HL-60 (cell line): ENCODE measurements around the gene IRF7.

Source experiments
- DNase-seq, 2 experiments: peaks; one replicate each; pipeline ENCODE4 v3.0.0-alpha.2; 2010 to 2020; ENCODE audit warnings: low read depth in 1 of 2, low spot score in 1 of 2
- H3K27ac ChIP-seq: fragments of 250-450 bp; sonication (Bioruptor Pico); replicated peaks from 2 replicates; pipeline ENCODE4 v1.5.1; 2020; ENCODE audit warnings: mild to moderate bottlenecking, moderate library complexity
- H3K27me3 ChIP-seq: fragments of 250-450 bp; sonication (Bioruptor Pico); 2 replicates; pipeline ENCODE4 v1.5.1; 2021; ENCODE audit warnings: mild to moderate bottlenecking, moderate library complexity; ENCODE audit not compliant: insufficient read depth, poor library complexity, severe bottlenecking
- H3K4me3 ChIP-seq: replicated peaks from 2 replicates; pipeline ENCODE4 v1.5.1; 2011; ENCODE audit warnings: mild to moderate bottlenecking, control low read depth, low read length; ENCODE audit not compliant: insufficient read depth
- GABPA ChIP-seq: IDR thresholded peaks from 2 replicates; pipeline ENCODE4 v1.6.1; 2012; ENCODE audit warnings: low read depth
- POLR2AphosphoS5 ChIP-seq: IDR thresholded peaks from 2 replicates; pipeline ENCODE4 v1.6.1; 2012; ENCODE audit warnings: low read depth
- REST ChIP-seq: IDR thresholded peaks from 2 replicates; pipeline ENCODE4 v1.6.1; 2012; ENCODE audit warnings: low read depth; ENCODE audit not compliant: insufficient replicate concordance
- SPI1 ChIP-seq: IDR thresholded peaks from 2 replicates; pipeline ENCODE4 v1.6.1; 2012; ENCODE audit warnings: low read depth, mild to moderate bottlenecking, borderline replicate concordance
- TF ChIP-seq, protein P1 (sequence below): IDR thresholded peaks from one replicate; pipeline ENCODE4 v1.5.1; 2011; ENCODE audit warnings: low read length, control low read depth, inconsistent platforms; ENCODE audit not compliant: insufficient read depth

Gene IRF7

DNA sequence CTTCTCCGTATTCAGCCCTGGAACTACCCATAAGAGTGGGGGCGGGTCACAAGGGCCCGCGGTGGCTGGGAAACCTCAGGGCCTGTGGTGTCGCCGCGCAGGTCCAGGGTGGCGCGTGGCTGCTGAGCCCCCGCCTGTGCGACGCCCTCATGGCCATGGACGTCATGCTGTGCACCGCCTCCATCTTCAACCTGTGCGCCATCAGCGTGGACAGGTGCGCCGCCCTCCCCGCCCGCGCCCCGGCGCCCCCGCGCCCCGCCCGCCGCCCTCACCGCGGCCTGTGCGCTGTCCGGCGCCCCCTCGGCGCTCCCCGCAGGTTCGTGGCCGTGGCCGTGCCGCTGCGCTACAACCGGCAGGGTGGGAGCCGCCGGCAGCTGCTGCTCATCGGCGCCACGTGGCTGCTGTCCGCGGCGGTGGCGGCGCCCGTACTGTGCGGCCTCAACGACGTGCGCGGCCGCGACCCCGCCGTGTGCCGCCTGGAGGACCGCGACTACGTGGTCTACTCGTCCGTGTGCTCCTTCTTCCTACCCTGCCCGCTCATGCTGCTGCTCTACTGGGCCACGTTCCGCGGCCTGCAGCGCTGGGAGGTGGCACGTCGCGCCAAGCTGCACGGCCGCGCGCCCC lies 23.7 kb upstream of the IRF7 start:
- no peak for DNase-seq
- H3K27me3 ChIP-seq, result no peaks in the 10 kb centered on the region
- H3K27ac ChIP-seq, result no peak overlapping the region
- TF ChIP-seq, protein P1, sequence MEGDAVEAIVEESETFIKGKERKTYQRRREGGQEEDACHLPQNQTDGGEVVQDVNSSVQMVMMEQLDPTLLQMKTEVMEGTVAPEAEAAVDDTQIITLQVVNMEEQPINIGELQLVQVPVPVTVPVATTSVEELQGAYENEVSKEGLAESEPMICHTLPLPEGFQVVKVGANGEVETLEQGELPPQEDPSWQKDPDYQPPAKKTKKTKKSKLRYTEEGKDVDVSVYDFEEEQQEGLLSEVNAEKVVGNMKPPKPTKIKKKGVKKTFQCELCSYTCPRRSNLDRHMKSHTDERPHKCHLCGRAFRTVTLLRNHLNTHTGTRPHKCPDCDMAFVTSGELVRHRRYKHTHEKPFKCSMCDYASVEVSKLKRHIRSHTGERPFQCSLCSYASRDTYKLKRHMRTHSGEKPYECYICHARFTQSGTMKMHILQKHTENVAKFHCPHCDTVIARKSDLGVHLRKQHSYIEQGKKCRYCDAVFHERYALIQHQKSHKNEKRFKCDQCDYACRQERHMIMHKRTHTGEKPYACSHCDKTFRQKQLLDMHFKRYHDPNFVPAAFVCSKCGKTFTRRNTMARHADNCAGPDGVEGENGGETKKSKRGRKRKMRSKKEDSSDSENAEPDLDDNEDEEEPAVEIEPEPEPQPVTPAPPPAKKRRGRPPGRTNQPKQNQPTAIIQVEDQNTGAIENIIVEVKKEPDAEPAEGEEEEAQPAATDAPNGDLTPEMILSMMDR, result no peak
- TF ChIP-seq GABPA (no peak), POLR2AphosphoS5 (no peak), SPI1 (no peak), REST (no peak)
- H3K4me3 ChIP-seq, result no peak overlapping the region

- no peak for TF ChIP-seq GABPA
- no peak for DNase-seq
- Histone ChIP-seq H3K27me3 (no peaks in the 10 kb centered on the region), H3K27ac (no peak overlapping the region), H3K4me3 (no peak overlapping the region)
Observed at GRCh38 chr11:638631-639331, 23.0 kb upstream of the IRF7 start.

DNA sequence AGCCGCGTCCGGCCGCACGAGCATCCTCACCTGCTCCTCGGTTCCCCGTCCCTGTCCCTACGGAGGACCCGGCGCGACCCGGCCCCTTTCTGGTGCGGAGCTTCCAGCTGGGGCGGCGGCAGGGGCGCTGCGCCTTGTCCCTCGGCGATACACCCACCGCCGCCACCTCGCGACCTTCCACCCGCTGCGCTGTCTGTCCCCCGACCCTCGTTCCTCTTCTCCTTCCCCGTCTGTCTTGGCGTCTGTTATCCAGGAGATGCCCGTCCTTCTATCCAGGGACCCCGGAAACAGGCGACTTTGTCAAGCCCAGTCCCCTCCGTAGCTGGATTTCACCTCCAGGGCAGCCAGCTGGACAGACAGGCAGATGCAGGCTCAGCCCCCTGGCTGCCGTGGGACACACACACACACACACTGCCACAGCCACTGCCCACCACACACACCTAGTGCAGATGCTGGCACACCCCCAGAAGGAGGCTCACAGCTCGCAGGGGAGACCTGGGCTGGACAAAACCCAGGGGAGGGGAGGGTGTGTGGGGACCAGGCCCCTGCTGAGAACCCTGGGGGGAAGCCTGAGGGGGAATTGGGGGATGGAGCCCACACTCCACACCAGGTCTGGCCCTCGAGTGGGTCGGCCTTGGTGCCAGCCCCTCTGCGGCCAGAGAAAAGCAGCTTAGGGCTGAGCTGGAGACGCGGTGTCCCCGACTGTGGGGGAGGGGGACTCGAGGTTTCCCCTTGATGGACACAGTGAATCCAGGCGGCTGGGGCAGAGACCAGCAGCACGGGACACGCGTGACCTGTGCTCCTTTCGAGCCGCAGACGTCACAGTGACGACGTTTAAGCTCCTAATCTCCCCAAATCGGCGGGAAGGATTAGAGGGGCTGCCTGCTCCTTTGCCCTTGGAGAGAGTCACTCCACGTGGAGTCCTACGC lies 22.1 kb upstream of the IRF7 start:
- no peaks in the 10 kb centered on the region for H3K27me3 ChIP-seq

More for the DNA sequence above, 22.1 kb upstream of the IRF7 start:
- Histone ChIP-seq H3K4me3 (no peak overlapping the region), H3K27ac (no peak overlapping the region)
- DNase-seq, result no peak
- TF ChIP-seq POLR2AphosphoS5 (no peak), GABPA (no peak), REST (no peak), SPI1 (no peak)
- TF ChIP-seq, protein P1, result no peak
